GM23248 (cell line): ENCODE data around the gene SLF1. TPM values are rescaled to one million over a fixed set of nuclear protein-coding genes. Genes with fewer than 3 reads are reported as not detected.

Source experiments
- DNase-seq: peaks from one replicate; pipeline ENCODE4 v3.0.0-alpha.2; 2015
- H2AFZ ChIP-seq: fragments of 200-600 bp; sonication (generic); 2 replicates; pipeline ENCODE4 v1.6.1; 2016; ENCODE audit warnings: antibody characterized with exemption
- H3F3A ChIP-seq: fragments of 200-600 bp; sonication (generic); 2 replicates; pipeline ENCODE4 v1.6.1; 2016; ENCODE audit warnings: mild to moderate bottlenecking, antibody characterized with exemption, mixed run types; ENCODE audit not compliant: insufficient read depth
- H3K27ac ChIP-seq: fragments of 200-600 bp; sonication (generic); 2 replicates; pipeline ENCODE4 v1.5.1; 2016; ENCODE audit warnings: mild to moderate bottlenecking
- H3K27me3 ChIP-seq: fragments of 200-600 bp; sonication (generic); replicated peaks from 2 replicates; pipeline ENCODE4 v1.6.1; 2016; ENCODE audit warnings: mild to moderate bottlenecking; ENCODE audit not compliant: insufficient read depth
- H3K36me3 ChIP-seq: fragments of 200-600 bp; sonication (generic); 2 replicates; pipeline ENCODE4 v1.6.1; 2016; ENCODE audit warnings: low read depth, mild to moderate bottlenecking
- H3K4me1 ChIP-seq: fragments of 200-600 bp; sonication (generic); 2 replicates; pipeline ENCODE4 v1.6.1; 2016; ENCODE audit warnings: mild to moderate bottlenecking; ENCODE audit not compliant: insufficient read depth
- H3K4me2 ChIP-seq: fragments of 200-600 bp; sonication (generic); one replicate; pipeline ENCODE4 v1.6.1; 2016; ENCODE audit warnings: mild to moderate bottlenecking; ENCODE audit not compliant: unreplicated experiment
- H3K4me3 ChIP-seq: fragments of 200-600 bp; sonication (generic); 2 replicates; pipeline ENCODE4 v1.5.1; 2016; ENCODE audit warnings: mild to moderate bottlenecking
- H3K79me2 ChIP-seq: fragments of 200-600 bp; sonication (generic); 2 replicates; pipeline ENCODE4 v1.6.1; 2016; ENCODE audit warnings: mild to moderate bottlenecking; ENCODE audit not compliant: insufficient read depth
- H3K9ac ChIP-seq: fragments of 200-600 bp; sonication (generic); 2 replicates; pipeline ENCODE4 v1.6.1; 2016; ENCODE audit warnings: mild to moderate bottlenecking
- H3K9me2 ChIP-seq: fragments of 200-600 bp; sonication (generic); 2 replicates; pipeline ENCODE4 v1.6.1; 2016; ENCODE audit warnings: mixed run types, mild to moderate bottlenecking, moderate library complexity; ENCODE audit not compliant: insufficient read depth
- H3K9me3 ChIP-seq: fragments of 200-600 bp; sonication (generic); one replicate; pipeline ENCODE4 v1.6.1; 2017; ENCODE audit warnings: low read depth
- H4K20me1 ChIP-seq: fragments of 200-600 bp; sonication (generic); 2 replicates; pipeline ENCODE4 v1.6.0; 2016; ENCODE audit not compliant: insufficient read depth
- EZH2 ChIP-seq: fragments of 200-600 bp; sonication (generic); IDR thresholded peaks from 2 replicates; pipeline ENCODE4 v1.6.1; 2018; ENCODE audit warnings: antibody characterized with exemption, mild to moderate bottlenecking; ENCODE audit not compliant: insufficient read depth, poor library complexity, severe bottlenecking
- EZH2phosphoT487 ChIP-seq: fragments of 200-600 bp; sonication (generic); IDR thresholded peaks from 2 replicates; pipeline ENCODE4 v1.6.1; 2018; ENCODE audit warnings: antibody characterized with exemption, moderate library complexity, mild to moderate bottlenecking, low read depth; ENCODE audit not compliant: insufficient read depth
- WGBS, 2 experiments: methylation state at CpG; one replicate each; pipeline ENCODE4 v1.1.6; 2015 to 2017; ENCODE audit warnings: low lambda C conversion rate in 2 of 2, low coverage in 1 of 2; ENCODE audit errors: missing lambda C conversion rate in 2 of 2; 5-methylcytosine and 5-hydroxymethylcytosine counted together
- in situ Hi-C: fragments of 300-500 bp; cut with MboI; formaldehyde crosslinking; loops from 2 replicates; pipeline ENCODE4 v1.15.0; 2020
- polyA plus RNA-seq: library from polyadenylated mRNA; unstranded; fragments of >200 nt; fragmentation: Nextera tagmentation; extraction: Ambion mirVana; gene quantifications from 2 replicates; pipeline ENCODE4 v1.2.1, GENCODE V29; 2016
- total RNA-seq: library from RNA; depleted of rRNA; stranded (reverse); fragments of >200 nt; shearing (Covaris generic); gene quantifications from 2 replicates; pipeline ENCODE4 v1.2.3, GENCODE V29; 2014

SLF1 gene
- total and polyA plus RNA-seq, 2 experiments from 2014 or later, result 4.3 to 7.3 TPM

DNA sequence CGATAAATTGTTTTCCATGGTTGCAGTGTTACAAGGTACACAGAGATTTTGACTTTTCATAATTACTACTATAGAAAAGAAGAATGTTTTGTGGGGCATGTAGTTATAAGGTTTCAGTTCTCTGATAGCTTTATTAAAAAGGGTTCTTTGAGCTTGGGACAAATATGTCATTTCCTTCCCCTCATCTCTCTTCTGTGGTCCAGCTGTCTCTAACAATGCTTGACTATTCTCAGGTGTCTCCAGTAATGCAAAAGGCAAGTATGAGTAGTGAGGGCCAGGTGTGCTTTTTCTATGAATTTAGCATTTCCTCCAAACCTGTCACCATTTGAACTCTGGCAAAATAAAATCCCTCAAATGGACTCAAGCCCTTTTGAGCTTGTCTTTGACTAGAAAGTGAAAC lies 84.3 kb downstream of the SLF1 start:
- Histone ChIP-seq H2AFZ (no peak overlapping the region), H3K9me2 (no peaks in the 10 kb centered on the region), H3K27ac (no peak overlapping the region), H3K36me3 (no peaks in the 10 kb centered on the region), H3K27me3 (no peaks in the 10 kb centered on the region), H3K4me1 (no peaks in the 10 kb centered on the region), H3K9ac (no peak overlapping the region), H3K9me3 (no peaks in the 10 kb centered on the region), H4K20me1 (no peaks in the 10 kb centered on the region), H3K4me3 (no peak overlapping the region), H3K79me2 (no peaks in the 10 kb centered on the region), H3F3A (no peaks in the 10 kb centered on the region), H3K4me2 (no peak overlapping the region)
- 100% methylated on average over 1 of the region's 1 CpG for WGBS, 2 experiments
- in situ Hi-C loops, result no loop called here
- no peak for DNase-seq
- TF ChIP-seq EZH2, result no peak
- TF ChIP-seq EZH2phosphoT487, result no peak

DNA sequence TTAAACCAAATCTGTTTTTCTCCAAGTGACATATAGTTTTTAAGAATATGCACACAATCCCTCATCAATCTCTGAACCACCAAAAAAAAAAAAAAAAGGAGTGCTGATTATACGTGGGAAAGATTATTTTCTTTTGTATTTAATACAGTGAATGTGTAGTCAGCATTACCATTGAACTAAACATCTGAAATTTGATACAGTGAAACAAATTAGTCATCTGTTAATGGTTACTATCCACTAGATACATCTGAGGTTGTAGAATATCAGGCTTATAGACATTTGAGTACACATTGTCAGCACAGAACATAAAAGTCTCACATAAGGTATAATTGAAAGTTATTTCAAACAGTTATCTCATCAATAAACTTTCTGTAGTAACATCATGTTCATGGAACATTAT lies 87.0 kb downstream of the SLF1 start:
- H4K20me1 ChIP-seq, result no peaks in the 10 kb centered on the region
- H2AFZ ChIP-seq, result no peak overlapping the region
- no peak for TF ChIP-seq EZH2phosphoT487
- TF ChIP-seq EZH2, result no peak
- no peak overlapping the region for H3K4me2 ChIP-seq
- H3K4me1 ChIP-seq, result no peaks in the 10 kb centered on the region
- H3K9me2 ChIP-seq, result no peaks in the 10 kb centered on the region
- in situ Hi-C loops, result no loop called here
- no peaks in the 10 kb centered on the region for H3K36me3 ChIP-seq
- no peaks in the 10 kb centered on the region for H3K27me3 ChIP-seq
- H3K4me3 ChIP-seq, result no peak overlapping the region
- no peaks in the 10 kb centered on the region for H3F3A ChIP-seq
- H3K9me3 ChIP-seq, result no peaks in the 10 kb centered on the region
- DNase-seq, result no peak
- WGBS, 2 experiments, result 57 to 58% methylated on average over 1 of the region's 1 CpG
- no peak overlapping the region for H3K9ac ChIP-seq
- H3K27ac ChIP-seq, result no peak overlapping the region
- no peaks in the 10 kb centered on the region for H3K79me2 ChIP-seq

- 44 to 50% methylated on average over 2 of the region's 2 CpGs for WGBS, 2 experiments
- Histone ChIP-seq H3K9ac (no peak overlapping the region), H3K4me3 (no peak overlapping the region), H3F3A (no peaks in the 10 kb centered on the region), H4K20me1 (no peaks in the 10 kb centered on the region), H3K79me2 (no peaks in the 10 kb centered on the region), H3K27ac (no peak overlapping the region), H3K4me2 (no peak overlapping the region), H2AFZ (no peak overlapping the region), H3K36me3 (no peaks in the 10 kb centered on the region), H3K9me2 (no peaks in the 10 kb centered on the region), H3K27me3 (no peaks in the 10 kb centered on the region), H3K9me3 (no peaks in the 10 kb centered on the region), H3K4me1 (no peaks in the 10 kb centered on the region)
- TF ChIP-seq EZH2phosphoT487 (no peak), EZH2 (no peak)
- no peak for DNase-seq
- in situ Hi-C loops, result no loop called here
These were observed 88.9 kb downstream of the SLF1 start for GRCh38 chr5:94707359-94707758.

DNA sequence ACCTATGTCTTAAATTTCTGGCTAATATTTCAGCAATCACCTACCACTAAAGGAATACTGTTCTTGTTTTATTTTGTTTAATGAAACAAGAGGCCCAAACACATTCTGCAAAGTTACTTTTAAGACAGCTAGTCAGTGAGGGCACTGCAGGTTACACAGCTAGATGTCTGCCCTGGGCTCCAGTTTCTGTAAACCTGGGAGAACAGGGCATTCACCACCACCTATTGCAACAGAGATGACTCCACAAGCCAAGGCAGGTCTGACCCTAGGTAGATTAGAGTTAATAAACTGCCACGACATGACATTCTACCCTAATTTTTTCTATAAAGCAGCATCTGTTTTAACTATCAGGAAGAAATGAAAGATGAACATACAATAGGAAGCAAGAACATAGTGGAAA lies 90.8 kb downstream of the SLF1 start:
- in situ Hi-C loops, result no loop called here
- Histone ChIP-seq H3K79me2 (no peaks in the 10 kb centered on the region), H3K4me2 (no peak overlapping the region), H2AFZ (no peak overlapping the region), H4K20me1 (no peaks in the 10 kb centered on the region), H3K27me3 (no peaks in the 10 kb centered on the region), H3K9me2 (no peaks in the 10 kb centered on the region), H3F3A (no peaks in the 10 kb centered on the region), H3K4me1 (no peaks in the 10 kb centered on the region), H3K27ac (no peak overlapping the region), H3K9ac (no peak overlapping the region), H3K4me3 (no peak overlapping the region), H3K36me3 (no peaks in the 10 kb centered on the region), H3K9me3 (no peaks in the 10 kb centered on the region)
- WGBS, 2 experiments, result 96 to 100% methylated on average over 1 of the region's 1 CpG
- no peak for DNase-seq
- TF ChIP-seq EZH2, result no peak

- Histone ChIP-seq H3K9me3 (no peaks in the 10 kb centered on the region), H3K79me2 (no peaks in the 10 kb centered on the region), H3F3A (no peaks in the 10 kb centered on the region), H2AFZ (no peak overlapping the region), H4K20me1 (no peaks in the 10 kb centered on the region), H3K36me3 (no peaks in the 10 kb centered on the region), H3K9me2 (no peaks in the 10 kb centered on the region), H3K4me2 (no peak overlapping the region), H3K27me3 (no peaks in the 10 kb centered on the region), H3K27ac (no peak overlapping the region), H3K9ac (no peak overlapping the region), H3K4me1 (no peaks in the 10 kb centered on the region), H3K4me3 (no peak overlapping the region)
- TF ChIP-seq EZH2phosphoT487 (no peak), EZH2 (no peak)
- DNase-seq, result no peak
- in situ Hi-C loops, result no loop called here
These were observed 93.3 kb downstream of the SLF1 start for GRCh38 chr5:94711785-94712184.
